NCI-H1105 treated with DMSO at 0.1 percent for 48 hours (cell line): ENCODE results near the gene PAAF1.

Experiments used
- DNase-seq: peaks from one replicate; lab custom pipeline; 2025; lab: John Stamatoyannopoulos, UW

PAAF1 gene

DNA sequence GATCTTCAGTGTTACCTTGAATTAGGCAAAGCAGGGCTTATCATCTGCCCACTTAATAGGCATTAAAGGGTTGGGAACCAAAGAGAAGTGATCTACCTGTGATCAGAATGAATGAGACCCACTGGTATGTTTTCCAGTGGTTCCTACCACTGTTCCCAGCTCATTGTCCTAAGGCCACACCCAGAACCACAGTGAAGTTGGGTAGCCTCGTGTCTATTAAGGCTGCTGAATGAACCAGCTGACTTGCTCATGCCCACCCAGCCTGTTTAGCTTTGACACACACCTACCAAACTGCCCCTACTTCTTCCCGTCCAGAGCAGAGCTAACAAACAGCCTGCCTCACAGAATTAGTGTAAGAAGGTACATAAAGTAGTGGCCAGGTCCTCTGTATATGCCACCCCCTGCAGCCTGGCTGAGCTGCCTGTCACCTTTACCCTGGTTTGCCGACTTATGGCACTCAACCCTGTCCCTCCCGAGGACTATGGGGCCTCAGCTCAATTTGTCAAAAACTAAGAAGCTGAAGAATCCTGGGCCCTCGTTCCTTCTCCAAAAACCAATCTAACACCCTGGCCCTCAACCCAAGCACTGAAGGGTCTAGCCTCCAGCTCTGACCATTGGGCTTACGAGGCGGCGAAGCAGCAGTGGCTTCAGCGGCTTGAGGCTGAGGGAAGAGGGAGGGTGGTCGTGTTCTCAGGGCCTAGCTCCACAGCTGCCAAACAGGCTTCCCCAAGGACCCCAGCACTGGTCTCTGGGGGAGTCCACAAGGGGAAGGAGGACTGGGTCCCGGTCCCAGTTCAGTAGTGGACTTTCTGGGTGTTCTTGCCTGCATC, 96.0 kb downstream of the PAAF1 start:
- DNase-seq = no peak

DNA sequence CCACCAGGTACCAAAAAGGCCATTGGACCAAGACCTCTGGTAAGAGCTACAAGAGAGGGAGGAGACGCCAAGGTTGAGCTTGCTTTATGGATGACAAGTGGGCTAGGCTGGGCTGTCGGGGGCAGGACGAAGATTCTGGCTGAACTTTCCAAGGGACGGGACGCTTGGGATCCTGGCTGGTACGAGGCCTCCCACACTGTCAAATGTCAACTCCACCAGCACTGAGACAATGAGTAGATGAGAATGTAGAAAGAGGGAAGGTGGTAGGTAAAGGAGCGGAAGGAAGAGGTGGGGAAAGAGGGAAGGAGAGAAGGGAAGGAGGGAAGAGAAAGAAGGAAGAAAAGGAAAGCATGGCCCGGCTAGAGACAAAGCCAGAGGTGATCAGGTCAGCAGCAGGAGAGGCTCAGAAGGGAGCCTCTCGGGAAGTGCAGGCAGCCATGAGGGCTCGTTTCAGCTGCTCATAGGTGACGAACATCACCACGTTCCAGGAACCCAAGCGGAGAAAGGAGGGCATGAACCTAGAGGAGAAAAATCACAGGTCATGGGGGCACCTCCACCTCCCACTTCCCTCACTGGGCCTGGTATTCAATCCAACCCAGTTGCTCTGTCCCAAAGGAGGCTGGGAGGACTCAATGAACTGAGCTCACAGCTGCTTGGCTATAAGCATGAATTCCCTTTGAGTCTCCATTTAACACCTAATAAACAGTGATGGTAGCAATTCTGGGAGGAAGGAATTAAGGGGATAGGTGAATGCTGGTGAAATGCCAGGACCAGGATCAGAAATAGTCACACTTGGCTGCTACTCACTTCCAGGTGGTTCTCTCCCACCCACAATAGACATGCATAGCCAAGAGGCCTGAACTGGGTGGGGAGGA, 98.0 kb downstream of the PAAF1 start:
- DNase-seq = no peak

DNA sequence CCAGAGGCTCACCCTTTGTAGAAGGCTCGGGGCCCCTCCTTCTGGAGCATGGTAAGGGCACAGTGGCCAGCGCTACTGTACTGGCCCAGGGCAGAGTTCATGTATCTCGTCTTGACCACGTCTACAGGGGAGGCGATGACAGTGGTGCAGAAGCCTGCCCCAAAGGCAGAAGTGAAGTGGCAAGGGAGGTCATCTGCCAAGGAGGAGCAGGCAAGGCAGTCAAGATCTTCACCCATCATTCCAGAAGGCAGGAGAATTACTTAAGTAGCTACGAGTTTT, 98.6 kb downstream of the PAAF1 start:
- no peak for DNase-seq

DNA sequence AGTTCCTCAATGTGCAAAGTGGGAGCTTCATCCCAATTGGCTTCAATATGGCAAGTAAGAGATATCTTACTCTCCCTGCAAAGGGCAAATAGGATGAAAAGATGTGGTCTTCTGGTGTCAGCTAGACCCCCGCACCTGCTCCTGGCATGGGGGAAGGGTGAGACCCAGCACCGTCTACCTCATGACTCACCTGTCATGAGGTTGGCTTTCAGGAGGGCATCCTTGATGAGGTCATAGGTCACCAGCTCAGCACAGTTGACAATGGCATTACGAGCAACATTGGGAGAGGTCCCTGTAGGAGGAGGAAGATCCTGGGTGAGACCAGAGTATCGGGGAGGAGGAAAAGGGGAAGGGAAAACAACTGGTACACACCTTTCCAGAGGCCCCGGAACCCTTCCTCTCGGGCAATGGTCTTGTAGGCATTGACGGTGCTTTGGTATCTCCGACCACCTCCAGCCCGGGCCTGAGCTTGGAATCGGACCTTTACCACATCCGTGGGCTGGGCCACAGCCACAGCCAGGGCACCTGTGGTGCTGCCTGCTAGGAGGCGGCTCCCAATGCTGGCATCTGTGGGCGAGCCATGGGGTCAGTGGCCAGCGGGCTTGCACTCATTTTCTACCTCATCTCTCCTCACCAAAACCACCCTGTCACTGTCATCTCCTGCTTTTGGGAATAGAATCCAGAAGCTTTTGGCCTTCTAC, 99.8 kb downstream of the PAAF1 start:
- no peak for DNase-seq

DNA sequence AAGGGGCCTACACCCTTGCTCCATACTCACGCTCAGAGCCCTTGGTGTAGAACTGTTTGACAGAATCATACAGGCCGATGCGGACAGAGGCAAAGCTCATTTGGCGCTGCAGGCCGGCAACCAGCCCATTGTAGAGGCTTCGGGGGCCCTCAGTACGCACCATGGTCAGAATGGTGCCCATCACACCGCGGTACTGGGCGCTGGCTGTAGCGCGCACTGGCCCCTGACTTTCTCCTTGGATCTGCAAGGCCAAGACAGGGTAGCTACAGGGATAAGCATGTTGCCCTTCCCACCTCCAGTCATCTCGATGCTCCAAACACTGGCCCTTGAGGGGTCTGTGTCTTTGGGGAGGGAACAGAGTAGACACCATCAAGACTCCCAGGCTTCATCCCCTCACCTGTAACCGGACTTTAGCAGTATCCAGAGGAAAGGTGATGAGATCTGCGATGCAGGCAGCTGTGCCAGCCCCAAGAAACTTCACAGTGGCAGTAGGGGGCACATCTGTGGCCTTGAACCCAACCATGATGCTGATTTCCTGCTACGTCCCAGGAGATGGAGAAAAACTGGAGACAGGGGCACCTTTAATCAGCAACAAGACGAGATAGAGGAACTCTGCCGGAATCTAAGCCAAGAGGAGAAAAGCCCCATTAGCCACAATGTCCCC, 101.2 kb downstream of the PAAF1 start:
- DNase-seq = no peak

DNA sequence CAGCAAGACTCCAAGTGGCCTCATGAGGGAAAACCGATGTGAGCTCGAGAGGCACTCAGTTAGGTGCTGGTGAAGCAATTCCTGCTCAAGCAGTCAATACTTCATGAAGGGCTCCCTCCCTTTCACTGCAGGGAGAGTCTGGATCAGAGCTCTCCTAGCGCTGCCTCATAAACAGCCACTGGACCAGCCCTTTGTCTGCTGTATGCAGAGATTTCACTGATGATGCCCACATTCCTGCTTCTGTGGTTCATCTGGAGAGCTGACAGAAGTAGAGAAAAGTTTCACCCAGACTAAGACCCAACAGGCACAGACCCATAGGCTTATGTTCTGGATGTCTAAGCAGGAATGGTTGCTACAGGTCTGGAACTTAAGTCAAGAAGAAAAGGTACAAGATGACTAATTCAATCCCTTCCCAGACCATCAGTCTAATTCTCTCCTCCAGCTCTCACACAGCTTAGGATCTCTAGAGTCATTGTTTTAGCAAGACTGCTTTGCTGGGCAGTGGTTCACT, 101.8 kb downstream of the PAAF1 start:
- DNase-seq = no peak

DNA sequence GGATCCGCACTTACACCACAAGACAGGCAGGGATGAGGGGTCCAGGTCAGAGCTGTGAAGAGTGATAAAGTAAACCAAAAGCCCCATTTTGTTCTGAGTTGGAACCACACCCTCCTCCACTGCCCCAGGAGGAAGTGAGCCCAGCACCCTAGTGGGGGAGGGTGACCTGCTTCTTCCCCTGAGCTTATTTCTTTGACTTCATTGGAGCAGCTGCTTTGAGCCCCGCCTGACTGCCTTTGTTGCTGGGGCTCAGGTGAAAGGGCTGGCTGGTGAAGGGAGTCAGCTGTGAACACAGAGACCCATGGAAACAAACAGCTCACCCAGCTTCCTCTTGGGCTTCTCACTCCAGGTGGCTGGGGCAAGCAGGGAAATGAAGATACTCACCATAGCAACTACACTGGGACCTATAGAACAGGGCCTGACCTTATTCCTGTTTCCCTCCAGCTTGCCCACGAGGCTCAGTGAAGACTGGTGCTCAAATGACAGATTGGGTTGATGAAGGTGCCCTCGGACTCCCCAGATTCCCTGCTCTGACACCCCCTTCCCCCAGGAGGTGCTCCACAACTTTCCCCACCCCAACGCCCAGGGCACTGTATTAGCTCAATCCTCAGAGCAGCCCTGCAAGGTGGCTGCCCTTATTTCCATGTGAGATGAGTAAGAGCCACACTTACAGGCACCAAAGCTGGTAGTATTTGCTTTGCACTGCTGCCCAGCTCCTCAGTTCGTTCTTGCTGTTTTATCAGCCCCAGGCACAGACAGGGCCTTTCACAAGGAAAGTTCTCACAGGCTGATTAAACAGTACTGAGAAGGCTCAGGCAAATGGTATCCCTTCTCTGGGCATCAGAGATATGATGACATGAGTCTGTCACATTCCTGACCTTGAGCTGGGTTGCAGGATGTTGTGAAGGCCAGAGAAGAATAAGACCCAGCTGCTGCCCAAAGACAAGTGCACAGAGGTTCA, 103.5 kb downstream of the PAAF1 start:
- DNase-seq = no peak
